ENCODE data around the gene GABRG3. TPM values are rescaled to one million over a fixed set of nuclear protein-coding genes. Genes with fewer than 3 reads are reported as not detected.

Gene GABRG3
- total RNA-seq, 4 donors from 2014 or later = not detected

- Histone ChIP-seq H3K27ac (replicated peaks in 1 of 4) (no peak overlapping the region), H3K4me3 (no peak overlapping the region), H3K9me3 (no peaks in the 10 kb centered on the region), H3K27me3 (no peaks in the 10 kb centered on the region), H3K36me3 (no peaks in the 10 kb centered on the region), H3K4me1 (peaks cover 0 to 4% (median 0%) of the 10 kb centered on the region in 4 donors)
- peak; percentile 90 for DNase-seq (ENCODE audit: extremely low spot score)
- TF ChIP-seq CTCF (IDR thresholded peaks at IDR 0.05) (no peak), EP300 (IDR thresholded peaks at IDR 0.05) (no peak), POLR2A (IDR thresholded peaks at IDR 0.05; ENCODE audit: low read depth) (no peak), POLR2AphosphoS5 (IDR thresholded peaks at IDR 0.05) (no peak)
- intact Hi-C loops (cut with DNase I) = no loop called here
- WGBS = 69% methylated on average over 4 of the region's 4 CpGs
Observed at GRCh38 chr15:27479296-27480140, 508.5 kb downstream of the GABRG3 start.

- TF ChIP-seq POLR2AphosphoS5 (IDR thresholded peaks at IDR 0.05) (no peak), EP300 (IDR thresholded peaks at IDR 0.05) (no peak), CTCF (IDR thresholded peaks at IDR 0.05) (no peak), POLR2A (IDR thresholded peaks at IDR 0.05; ENCODE audit: low read depth) (no peak)
- no peaks in the 10 kb centered on the region for H3K36me3 ChIP-seq
- no peaks in the 10 kb centered on the region for H3K9me3 ChIP-seq
- no peak overlapping the region for H3K27ac ChIP-seq (replicated peaks in 1 of 4)
- no peaks in the 10 kb centered on the region for H3K27me3 ChIP-seq
- peaks cover 0 to 4% (median 0%) of the 10 kb centered on the region in 4 donors for H3K4me1 ChIP-seq
- no peak overlapping the region for H3K4me3 ChIP-seq
- intact Hi-C loops (cut with DNase I) = no loop called here
- WGBS = 95% methylated on average over 5 of the region's 5 CpGs
- peak; percentile 90 for DNase-seq (ENCODE audit: extremely low spot score)
Observed at GRCh38 chr15:27480141-27480530, 509.2 kb downstream of the GABRG3 start.

GRCh38 chr15:27480642-27481041, 509.7 kb downstream of the GABRG3 start:
- intact Hi-C loops (cut with DNase I) = no loop called here
- 90% methylated on average over 3 of the region's 3 CpGs for WGBS
- Histone ChIP-seq H3K27ac (replicated peaks in 1 of 4) (no peak overlapping the region), H3K36me3 (no peaks in the 10 kb centered on the region), H3K4me3 (no peak overlapping the region), H3K27me3 (no peaks in the 10 kb centered on the region), H3K4me1 (peaks cover 0 to 4% (median 0%) of the 10 kb centered on the region in 4 donors), H3K9me3 (no peaks in the 10 kb centered on the region)
- no peak for TF ChIP-seq POLR2AphosphoS5 (IDR thresholded peaks at IDR 0.05)
- no peak for TF ChIP-seq CTCF (IDR thresholded peaks at IDR 0.05)
- TF ChIP-seq POLR2A (IDR thresholded peaks at IDR 0.05; ENCODE audit: low read depth) = no peak
- no peak for TF ChIP-seq EP300 (IDR thresholded peaks at IDR 0.05)
- no peak for DNase-seq (ENCODE audit: extremely low spot score)

- WGBS = 66% methylated on average over 4 of the region's 4 CpGs
- TF ChIP-seq POLR2A (IDR thresholded peaks at IDR 0.05; ENCODE audit: low read depth) (no peak), POLR2AphosphoS5 (IDR thresholded peaks at IDR 0.05) (no peak), EP300 (IDR thresholded peaks at IDR 0.05) (no peak), CTCF (IDR thresholded peaks at IDR 0.05) (no peak)
- no peaks in the 10 kb centered on the region for H3K36me3 ChIP-seq
- H3K9me3 ChIP-seq = no peaks in the 10 kb centered on the region
- intact Hi-C loops (cut with DNase I) = no loop called here
- DNase-seq (ENCODE audit: extremely low spot score) = no peak
- H3K4me3 ChIP-seq = no peak overlapping the region
- no peak overlapping the region for H3K27ac ChIP-seq (replicated peaks in 1 of 4)
- peaks cover 0 to 4% (median 0%) of the 10 kb centered on the region in 4 donors for H3K4me1 ChIP-seq
- no peaks in the 10 kb centered on the region for H3K27me3 ChIP-seq
Observed at GRCh38 chr15:27481768-27482167, 510.8 kb downstream of the GABRG3 start.
